Stimulated activated naive CD4-positive, alpha-beta T cell treated with Interleukin-2 at 50 U/mL for 16 hours (primary cell): ENCODE data around the gene ZNF562.
"Not testable (repeated sequence)": the region's sequence is repeated elsewhere in the genome, so short reads cannot be mapped to it uniquely, and the experiment has no call there.

Source experiments
- DNase-seq: peaks from one replicate; lab custom pipeline; 2025; lab: John Stamatoyannopoulos, UW

ZNF562 gene

DNA sequence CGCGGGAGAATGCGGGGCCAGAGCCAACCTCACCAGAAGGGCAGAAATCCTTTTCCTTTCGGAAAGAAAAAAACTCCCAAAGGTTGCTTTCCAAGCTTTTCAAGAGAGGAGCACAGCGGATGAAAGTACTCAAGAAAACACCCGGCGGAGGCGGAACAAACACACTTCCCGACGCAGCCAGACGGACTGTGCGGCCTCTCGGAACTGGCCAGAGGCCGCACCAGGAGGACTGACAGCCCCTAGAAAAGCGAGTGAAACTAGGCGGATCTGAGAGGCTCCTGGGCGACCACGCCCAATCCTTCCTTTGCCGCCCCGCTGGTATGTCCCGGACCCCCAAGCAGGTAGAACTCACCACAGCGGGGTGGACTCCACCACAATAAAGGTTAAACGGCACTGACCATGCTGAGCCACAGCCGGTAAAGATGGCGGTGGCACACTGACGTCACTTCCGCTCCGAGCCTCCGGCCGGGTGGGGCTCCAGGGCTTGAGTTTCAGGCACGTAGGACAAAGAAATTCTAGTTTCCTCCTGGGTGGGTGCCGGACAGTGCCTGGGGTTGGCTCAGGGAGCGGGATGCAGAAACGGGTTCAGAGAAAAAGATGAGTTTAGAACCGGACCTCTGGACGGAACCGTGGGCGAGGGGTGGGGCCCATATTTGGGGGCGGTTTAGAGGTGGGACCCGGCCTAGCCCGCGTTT lies at the start of gene ZNF562:
Gene ZNF562 (minus strand): TSS at position 438 of the 695 bp plus-strand sequence. CDS start 14,356 bp downstream, outside the sequence.
- peak; percentile 77 for DNase-seq

DNA sequence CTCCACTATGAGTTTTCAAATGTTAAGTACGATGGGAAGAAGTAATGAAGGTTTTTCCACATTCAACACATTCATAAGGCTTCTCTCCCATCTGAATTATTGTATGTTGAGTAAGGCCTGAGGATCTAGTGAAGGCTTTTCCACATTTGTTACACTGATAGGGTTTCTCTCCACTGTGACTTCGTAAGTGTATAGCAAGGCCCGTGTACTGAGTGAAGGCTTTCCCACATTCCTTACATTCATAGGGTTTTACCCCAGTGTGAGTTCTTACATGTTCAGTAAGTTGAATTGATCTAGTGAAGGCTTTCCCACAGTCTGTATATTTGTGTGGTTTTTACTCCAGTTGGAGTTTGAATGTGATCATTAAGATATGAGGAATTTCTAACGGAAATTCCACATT lies 49.3 kb upstream of the ZNF562 start:
- DNase-seq = no peak

DNA sequence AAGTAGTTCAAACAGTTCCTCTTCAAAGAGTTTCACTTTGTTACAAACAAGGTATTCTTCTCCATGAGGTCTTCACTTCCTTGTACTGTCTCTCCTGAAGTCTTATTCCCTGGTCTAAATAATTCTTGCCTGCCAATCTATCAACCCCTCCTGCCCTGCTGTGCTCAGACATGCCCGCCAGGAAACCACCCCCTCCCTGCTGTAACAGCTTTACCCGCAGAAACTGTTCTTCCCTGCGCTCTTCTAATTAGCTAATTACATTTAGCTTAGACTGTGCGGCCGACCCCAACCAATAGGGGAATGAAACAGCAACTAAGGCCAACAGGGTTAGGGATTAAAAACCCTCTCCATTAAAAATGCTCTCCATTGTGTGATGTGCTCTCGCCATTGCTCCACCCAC lies 47.0 kb upstream of the ZNF562 start:
- DNase-seq = no peak

DNA sequence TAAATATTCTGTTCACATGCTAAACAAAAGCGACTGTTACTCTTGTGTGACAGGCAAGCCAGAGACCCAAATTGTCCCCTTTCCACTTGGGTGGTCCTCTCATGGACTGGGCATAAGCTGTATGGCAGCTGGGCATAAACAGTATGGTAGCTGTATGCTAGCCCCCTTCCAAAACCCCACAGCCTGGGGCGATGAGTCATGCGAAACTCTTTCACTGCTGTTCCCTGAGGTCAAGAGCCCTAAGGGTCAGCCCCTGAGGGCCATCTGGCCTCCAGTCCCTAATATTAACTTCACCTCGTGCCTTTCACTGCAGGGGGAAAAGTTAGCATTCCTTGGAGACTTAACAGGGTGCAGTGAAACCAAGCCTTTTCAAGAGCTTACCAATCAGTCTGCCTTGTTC lies 45.6 kb upstream of the ZNF562 start:
- DNase-seq = no peak

DNA sequence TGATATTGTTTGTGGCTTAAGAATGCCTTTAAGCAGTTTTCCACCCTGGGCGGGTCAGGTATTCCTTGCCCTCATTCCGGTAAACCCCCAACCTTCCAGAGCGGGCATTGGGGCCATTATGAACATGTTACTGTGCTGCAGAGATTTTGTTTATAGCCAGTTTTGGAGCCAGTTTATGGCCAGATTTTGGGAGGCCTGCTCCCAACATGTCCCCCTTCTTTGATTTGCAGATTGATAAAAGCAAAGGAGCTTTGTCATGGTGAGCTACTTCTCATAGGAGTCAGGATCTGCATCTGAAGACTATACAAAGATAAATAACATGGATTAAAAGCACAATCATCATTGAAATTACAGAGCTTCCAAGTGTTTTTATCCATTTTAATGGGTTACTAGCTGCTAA lies 36.9 kb upstream of the ZNF562 start:
- DNase-seq = no peak

DNA sequence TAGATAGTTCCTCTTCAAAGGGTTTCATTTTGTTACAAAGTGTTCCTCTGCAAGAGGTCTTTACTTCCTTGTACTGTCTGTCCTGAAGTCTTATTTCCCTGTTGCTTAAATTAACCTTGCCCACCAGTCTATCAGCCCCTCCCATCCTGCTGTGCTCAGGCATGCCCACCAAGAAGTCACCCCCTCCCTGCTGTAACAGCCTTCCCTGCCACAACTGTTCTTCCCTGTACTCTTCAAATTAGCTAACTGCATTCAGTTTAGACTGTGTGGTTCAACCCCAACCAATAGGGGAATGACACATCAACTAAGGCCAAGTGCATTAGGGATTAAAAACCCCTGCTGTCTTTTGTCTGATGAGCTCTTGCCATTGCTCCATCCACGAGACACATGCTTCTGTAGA lies 34.4 kb upstream of the ZNF562 start:
- no peak for DNase-seq

DNA sequence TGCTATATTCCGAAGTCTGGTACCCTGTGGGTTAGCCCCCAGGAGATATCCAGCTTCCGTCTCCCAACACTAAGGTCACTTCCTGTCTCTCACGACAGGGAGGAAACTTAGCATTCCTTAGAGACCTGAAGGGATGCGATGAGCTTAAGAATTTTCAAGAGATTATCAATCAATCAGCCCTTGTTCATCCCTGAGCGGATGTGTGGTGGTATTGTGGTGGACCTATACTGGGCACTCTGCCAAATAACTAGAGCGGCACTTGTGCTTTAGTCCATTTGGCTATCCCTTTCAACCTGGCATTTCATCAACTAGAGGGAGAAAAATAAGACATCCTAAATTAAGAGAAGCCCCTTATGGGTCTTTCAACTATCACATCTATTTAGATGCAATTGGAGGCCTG lies 30.9 kb upstream of the ZNF562 start:
- no peak for DNase-seq

DNA sequence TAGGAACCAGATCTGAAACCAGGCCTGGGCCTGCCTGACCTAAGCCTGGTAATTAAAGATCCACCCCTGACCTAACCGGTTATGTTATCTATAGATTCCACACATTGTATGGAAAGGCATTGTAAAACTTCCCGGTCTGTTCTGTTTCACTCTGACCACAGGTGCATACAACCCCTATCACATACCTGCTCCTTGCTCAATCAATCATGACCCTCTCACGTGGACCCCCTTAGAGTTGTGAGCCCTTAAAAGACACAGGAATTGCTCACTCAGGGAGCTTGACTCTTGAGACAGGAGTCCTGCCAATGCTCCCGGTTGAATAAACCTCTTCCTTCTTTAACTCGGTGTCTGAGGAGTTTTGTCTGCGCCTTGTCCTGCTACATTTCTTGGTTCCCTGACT lies 27.3 kb upstream of the ZNF562 start:
- DNase-seq = no peak

DNA sequence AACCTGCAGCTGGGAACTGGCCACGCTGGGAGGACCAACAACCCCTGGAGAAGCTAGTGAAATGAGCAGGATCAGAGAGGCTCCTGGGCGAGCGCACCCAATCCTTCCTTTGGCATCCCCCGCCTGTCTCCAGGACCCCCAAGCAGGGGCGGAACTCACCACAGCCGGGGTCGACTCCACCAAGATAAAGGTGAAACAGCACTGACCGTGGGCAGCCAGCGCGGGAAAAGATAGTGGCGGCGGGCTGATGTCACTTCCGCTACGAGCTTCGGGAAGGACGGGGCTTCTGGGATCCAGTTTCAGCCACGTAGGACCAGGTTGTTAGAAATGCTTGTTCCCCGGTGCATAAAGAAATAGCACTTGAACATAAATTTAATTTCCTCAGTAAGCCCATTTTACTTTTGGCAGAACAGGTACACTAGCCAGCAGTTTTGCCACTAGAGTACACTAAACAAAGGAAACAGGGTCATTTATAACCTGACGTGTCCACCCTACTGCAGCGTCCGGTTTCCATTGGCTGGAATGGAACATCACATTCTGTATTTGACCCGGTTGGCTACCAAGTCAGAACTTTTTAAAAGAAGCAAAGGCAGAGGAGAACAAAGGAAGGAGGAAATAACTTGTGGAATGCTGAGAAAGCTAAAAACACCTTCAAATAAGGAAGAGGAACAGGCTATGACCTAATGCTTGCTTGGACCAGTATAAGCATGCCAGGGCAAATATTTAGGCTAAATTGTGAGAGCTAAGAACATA lies 25.5 kb upstream of the ZNF562 start:
- no peak for DNase-seq

DNA sequence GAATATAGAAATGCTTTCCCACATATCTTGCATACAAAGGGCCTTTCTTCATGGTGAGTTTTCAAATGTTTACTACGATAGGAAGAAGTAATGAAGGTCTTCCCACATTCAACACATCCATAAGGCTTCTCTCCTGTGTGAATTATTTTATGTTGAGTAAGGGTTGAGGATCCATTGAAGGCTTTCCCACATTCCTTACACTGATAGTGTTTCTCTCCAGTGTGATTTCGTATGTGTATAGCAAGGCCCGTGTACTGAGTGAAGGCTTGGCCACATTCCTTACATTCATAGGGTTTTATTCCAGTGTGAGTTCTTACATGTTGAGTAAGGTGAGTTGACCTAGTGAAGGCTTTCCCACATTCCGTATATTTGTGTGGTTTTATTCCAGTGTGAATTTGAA lies 15.4 kb upstream of the ZNF562 start:
- DNase-seq = not testable (repeated sequence)

DNA sequence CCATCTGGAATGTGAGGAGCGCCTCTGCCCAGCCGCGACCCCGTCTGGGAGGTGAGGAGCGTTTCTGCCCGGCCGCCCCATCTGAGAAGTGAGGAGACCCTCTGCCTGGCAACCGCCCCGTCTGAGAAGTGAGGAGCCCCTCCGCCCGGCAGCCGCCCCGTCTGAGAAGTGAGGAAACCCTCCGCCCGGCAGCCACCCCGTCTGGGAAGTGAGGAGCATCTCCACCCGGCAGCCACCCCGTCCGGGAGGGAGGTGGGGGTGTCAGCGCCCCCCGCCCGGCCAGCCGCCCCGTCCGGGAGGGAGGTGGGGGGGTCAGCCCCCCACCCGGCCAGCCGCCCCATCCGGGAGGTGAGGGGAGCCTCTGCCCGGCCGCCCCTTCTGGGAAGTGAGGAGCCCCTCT lies 5.1 kb upstream of the ZNF562 start:
- DNase-seq = not testable (repeated sequence)

DNA sequence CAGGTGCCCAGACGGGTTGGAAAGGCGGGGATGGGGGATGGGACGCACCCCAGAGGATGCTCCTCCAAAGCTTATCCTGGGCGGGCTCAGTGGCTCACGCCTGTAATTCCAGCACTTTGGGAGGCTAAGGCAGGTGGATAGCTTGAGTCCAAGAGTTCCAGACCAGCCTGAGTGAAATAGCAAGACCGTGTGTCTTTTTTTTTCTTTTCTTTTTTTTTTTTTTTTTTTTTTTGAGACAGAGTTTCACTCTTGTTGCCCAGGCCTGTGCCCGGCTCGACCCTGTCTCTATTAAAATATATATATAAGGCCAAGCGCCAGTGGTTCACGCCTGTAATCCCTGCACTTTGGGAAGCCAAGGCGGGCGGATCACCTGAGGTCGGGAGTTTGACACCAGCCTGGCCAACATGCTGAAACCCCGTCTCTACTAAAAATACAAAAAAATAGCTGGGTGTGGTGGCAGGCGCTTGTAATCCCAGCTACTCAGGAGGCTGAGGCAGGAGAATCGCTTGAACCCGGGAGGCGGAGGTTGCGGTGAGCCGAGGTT lies 530 bp upstream of the ZNF562 start:
- DNase-seq = not testable (repeated sequence)

DNA sequence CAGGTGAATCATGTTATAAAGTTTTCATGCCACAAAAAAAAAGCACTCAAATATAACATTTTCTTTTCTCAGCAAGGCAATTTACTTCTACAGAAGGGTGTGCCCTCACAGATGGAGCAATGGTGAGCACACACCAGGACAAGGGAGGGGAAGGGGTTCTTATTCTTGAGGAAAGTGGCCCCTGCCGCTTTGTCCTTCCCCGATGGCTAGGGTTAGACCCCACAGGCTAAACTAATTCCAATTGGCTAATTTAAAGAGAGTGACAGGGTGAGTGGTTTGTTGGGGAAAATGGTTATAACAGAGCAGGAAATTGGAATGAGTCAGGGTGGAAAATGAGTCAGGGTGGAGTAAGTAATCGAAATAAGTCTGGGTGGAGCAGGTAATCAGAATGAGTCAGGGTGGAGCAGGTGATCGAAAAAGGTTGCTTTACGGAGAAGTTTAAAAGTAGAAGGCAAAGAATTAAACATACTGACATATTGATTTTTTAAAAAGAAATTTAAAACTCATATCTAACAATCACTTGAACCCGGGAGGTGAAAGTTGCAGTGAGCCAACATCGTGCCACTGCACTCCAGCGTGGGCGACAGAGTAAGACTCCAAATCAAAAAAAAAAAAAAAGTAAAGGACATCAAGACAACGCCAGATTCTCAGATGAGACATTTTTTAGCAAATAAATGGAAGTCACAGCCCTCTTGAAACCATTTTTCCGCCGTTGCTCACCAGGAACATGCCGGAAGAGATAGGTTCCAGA lies 813 bp downstream of the ZNF562 start:
- DNase-seq = peak; percentile 29

DNA sequence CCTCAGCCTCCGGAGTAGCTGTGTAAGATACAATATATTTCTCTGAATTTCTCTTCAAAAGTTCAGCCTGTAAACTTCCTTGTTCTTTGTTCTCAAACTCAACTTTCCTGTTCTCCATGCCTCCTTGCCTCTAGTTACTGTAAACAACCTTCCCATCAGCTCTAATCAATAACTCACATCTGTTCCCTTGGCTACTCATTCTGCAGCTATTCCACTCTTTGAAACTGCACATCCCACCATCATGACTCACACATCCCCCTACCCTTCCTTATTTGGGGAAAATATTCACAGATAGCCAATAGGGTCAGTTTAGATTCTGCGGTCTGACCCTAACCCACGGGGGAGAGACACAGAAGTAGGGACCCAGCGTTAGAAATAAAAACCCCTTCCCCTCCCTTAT lies 2.0 kb downstream of the ZNF562 start:
- no peak for DNase-seq

DNA sequence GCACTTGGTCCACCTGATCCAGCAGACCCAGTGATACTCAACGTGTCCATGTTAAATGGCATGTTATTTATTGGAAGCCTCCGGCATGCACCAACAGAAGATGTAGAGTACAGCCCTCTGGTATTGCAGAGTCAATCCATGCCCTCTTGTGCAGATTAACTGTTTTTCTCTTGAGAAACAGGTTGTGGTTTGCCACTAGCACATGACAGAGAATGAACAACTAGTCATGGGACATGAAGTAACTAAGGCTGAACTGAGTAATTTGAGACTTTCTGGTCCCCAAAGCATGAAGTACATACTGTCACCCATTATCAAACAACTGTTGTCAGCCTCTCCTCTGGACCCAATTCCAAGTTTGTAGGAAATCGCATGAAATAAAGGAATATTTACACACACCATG lies 3.2 kb downstream of the ZNF562 start:
- DNase-seq = no peak

DNA sequence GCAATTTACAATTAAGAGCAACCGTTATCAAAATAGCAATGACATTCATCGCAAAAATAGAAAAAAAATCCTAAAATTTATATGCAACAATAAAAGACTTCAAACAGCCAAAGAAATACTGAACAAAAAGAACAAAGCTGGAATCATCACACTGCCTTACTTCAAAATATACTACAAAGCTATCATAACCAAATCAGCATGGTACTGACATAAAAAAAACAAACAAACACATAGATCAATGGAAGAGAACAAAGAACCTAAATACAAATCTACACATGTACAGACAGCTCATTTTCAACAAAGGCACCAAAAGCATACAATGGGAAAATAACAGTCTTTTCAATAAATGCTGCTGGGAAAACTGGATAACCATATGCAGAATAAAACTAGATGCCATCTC lies 6.4 kb downstream of the ZNF562 start:
- no peak for DNase-seq

DNA sequence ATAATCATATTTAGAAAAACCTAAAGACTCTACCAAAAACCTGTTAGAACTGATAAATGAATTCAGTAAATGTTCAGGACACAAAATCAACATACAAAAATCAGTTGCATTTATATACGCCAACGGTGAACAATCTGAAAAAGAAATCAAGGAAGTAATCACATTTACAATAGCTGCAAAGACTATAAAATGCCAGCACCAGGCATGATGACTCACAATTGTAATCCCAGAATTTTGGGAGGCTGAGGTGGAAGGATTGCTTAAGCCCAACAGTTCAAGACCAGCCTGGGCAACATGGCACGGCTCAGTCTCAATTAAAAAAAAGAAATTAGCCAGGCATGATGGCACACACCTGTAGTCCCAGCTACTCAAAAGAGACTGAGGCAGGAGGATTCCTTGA lies 7.0 kb downstream of the ZNF562 start:
- DNase-seq = no peak

DNA sequence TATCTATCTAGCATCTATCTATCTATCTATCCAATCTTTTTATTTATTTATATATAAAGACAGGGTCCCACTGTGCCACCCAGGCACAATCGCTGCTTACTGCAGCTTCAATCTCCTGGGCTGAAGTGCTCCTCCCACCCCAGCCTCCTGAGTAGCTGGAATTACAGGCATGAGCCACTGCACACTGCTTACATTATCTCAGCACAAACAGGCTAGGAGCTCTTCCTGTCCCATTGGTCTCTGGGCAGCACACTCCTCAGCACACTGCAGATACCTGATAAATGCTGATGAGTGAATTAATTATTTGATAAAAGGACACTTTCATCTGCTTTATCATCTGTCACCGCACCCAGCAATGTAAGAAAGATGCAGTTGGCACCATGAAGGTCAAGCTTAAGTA lies 16.1 kb downstream of the ZNF562 start:
- no peak for DNase-seq

DNA sequence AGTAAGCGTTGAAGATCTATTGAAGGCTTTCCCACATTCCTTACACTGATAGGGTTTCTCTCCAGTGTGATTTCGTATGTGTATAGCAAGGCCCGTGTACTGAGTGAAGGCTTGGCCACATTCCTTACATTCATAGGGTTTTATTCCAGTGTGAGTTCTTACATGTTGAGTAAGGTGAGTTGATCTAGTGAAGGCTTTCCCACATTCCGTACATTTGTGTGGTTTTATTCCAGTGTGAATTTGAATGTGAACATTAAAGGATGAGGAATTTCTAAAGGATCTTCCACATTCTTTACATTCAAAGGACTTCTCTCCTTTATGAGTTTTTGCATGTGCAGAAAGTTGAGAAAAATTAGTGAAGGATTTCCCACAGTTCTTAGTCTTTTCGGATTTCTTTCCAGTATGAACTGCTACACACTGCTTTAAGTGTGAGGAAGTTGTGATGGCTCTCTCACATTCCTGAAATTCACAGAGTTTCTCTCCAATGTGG lies 21.8 kb downstream of the ZNF562 start:
- DNase-seq = not testable (repeated sequence)

DNA sequence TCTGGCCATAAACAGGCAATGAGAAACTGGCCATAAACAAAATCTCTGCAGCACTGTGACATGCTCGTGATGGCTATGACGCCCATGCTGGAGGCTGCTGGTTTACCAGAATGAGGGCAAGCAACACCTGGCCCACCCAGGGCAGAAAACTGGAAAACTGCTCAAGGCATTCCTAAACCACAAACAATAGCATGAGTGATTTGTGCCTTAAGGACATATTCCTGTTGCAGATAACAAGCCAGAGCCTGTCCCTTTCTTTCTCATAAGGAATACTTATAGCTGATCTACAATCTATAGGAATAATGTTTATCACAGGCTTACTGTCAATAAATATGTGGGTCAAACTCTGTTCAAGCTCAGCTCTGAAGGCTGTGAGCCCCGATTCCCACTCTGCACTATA lies 23.4 kb downstream of the ZNF562 start:
- not testable (repeated sequence) for DNase-seq

DNA sequence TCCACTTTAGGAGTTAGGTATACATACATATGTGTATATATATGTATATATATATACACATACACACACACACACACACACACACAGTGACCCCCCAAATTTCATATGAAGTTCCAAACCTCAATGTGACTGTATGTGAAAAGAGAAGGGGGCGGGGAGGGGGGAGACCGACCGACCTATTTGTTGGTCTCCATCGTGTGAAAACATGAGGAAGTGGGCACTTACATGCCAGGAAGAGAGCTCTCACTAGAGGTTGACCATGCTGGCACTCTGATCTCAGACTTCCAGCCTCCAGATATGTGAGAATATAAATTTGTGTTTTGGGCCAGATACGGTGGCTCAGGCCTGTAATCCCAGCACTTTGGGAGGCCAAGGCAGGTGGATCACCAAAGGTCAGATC lies 24.6 kb downstream of the ZNF562 start:
- DNase-seq = no peak

DNA sequence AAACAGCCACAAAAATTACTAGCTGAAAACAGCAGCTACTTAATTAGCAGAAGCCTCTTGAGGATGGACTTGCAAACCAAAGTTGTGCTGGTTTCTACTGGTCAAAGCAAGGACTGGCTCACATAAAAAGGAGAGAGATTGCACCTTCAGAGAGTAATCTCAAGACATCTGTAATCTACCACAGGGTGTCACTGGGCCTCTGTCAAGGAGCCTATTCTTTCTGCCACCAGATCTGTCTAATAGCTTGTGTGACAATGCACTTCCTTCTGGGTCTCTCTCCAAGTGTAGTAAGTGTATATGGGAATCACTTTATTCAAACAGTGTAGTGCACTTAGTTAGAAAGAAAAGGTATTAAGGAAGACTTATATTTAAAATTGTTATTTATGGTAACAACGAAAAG lies 29.4 kb downstream of the ZNF562 start:
- DNase-seq = no peak

DNA sequence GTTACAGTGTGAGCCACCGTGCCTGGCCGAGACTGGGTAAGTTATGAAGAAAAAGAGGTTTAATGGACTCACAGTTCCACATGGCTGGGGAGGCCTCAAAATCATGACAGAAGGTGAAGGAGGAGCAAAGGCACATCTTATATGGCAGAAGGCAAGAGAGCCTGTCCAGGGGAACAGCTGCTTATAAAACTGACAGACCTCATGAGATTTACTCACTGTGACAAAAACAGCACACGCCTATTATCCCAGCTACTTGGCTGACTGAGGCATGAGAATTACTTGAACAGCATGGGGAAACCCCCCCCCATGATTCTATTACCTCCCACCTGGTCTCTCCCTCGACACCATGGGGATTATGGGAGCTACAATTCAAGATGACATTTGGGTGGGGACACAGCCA lies 30.4 kb downstream of the ZNF562 start:
- no peak for DNase-seq
